ENCODE measurements around the gene CBARP.

The CBARP gene

GRCh38 chr19:1261798-1262622 is 24.2 kb upstream of the CBARP start:
- Histone ChIP-seq H3K9me3 (ENCODE audit: control insufficient read depth, low read length) (no peaks in the 10 kb centered on the region), H3K4me3 (ENCODE audit: insufficient read depth, low read depth, low read length) (peak overlapping the region; percentile 71), H3K27ac (ENCODE audit: insufficient read depth, low read depth, low read length, poor library complexity, severe bottlenecking) (peak overlapping the region; percentile 13), H3K4me1 (ENCODE audit: control insufficient read depth, insufficient read depth, low read length) (peaks cover 61% of the 10 kb centered on the region), H3K36me3 (ENCODE audit: control insufficient read depth, insufficient read depth, low read length) (peaks cover 2% of the 10 kb centered on the region), H3K27me3 (ENCODE audit: control insufficient read depth, insufficient read depth, low read length, poor library complexity, severe bottlenecking) (peaks cover 1% of the 10 kb centered on the region)
- 49 to 53% methylated on average over 28 of the region's 28 CpGs for WGBS, 2 experiments

GRCh38 chr19:1261538-1261797 is 23.7 kb upstream of the CBARP start:
- Histone ChIP-seq H3K36me3 (ENCODE audit: control insufficient read depth, insufficient read depth, low read length) (peaks cover 7% of the 10 kb centered on the region), H3K9me3 (ENCODE audit: control insufficient read depth, low read length) (no peaks in the 10 kb centered on the region), H3K27me3 (ENCODE audit: control insufficient read depth, insufficient read depth, low read length, poor library complexity, severe bottlenecking) (no peaks in the 10 kb centered on the region), H3K4me1 (ENCODE audit: control insufficient read depth, insufficient read depth, low read length) (peaks cover 66% of the 10 kb centered on the region), H3K27ac (ENCODE audit: insufficient read depth, low read depth, low read length, poor library complexity, severe bottlenecking) (no peak overlapping the region), H3K4me3 (ENCODE audit: insufficient read depth, low read depth, low read length) (peak overlapping the region; percentile 71)
- WGBS, 2 experiments: 26 to 27% methylated on average over 14 of the region's 14 CpGs

DNA sequence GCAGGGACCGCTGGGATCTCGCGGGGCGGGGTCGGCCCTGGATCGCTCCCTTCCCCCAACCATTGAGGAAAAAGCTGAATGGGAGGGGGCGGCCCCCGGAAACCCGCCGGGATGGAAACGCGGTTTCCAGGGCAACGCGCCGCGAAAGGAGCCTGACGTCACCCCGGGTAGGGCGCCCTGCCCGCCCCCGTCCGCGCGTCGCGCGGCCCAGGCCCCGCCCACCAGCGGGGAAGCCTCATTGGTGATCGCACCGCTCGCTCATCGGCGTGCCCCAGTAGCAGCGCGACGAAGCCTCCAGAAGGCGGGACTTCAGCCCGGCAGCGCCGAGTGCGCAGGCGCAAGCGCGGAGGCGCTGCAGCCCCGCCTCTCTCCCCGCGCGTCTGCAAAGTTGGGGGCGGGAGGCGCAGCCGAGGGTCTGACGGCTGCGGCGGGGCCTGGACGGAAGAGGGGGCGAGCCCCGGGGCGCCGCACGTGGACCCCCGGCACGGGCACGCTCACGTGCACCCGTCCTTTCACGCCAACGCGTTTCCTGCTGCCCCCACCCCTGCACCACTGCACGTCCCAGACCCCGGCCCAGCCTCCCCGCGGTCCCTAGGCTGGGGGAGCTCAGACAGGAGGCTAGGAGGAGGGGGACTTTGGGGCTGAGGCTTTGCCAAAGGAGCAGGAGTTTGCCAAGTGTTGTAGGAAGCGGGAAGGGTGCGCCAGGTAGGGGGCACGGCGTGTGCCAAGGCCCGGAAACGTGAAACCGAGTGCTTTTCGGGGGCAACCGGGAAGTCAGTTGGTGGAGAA is 23.1 kb upstream of the CBARP start:
- H3K4me1 ChIP-seq (ENCODE audit: control insufficient read depth, insufficient read depth, low read length): peaks cover 66% of the 10 kb centered on the region

DNA sequence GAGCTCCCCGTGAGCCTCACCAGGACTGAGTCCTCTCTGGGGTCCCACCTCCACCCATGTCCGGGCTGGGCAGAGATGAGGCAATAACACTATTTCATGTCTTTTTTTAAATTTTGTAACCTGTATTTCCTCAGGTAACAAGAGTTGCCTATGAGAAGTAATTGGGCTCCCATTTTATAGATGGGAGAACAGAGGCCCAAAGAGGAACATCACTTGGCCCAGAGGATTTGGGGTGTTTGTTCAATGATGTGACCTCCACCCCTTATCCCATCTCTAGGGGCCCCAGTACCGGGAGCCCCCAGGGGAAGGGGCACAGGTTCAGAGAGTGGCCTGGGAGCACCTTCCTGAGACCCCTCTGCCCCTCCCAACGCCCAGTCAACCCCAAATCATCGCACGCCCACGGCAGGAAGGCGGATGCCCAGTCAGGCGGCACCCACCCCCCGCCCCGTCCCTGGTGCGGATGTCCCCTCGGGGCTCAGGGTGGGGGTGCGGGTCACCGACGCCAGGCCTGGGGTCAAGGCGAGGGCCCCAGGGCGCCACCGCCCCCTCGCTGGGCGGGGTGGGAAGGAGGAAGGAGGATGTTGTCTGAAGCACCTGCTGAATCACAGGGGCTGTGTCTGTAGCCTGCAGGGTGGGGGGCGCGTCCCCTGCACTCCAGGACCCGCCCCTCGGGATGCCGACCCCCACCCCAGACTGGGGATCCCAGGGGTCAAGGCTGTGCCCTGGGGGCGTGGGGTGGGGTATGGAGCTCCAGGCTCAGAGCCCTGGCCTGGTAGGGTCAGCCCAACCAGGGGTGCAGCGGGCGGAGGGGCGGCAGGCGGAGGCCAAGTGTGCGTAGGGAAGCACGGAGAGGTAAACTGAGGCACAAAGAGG is 22.3 kb upstream of the CBARP start:
- no peaks in the 10 kb centered on the region for H3K27me3 ChIP-seq (ENCODE audit: control insufficient read depth, insufficient read depth, low read length, poor library complexity, severe bottlenecking)
- peak overlapping the region; percentile 34 for H3K4me3 ChIP-seq (ENCODE audit: insufficient read depth, low read depth, low read length)
- H3K27ac ChIP-seq (ENCODE audit: insufficient read depth, low read depth, low read length, poor library complexity, severe bottlenecking): peak overlapping the region; percentile 70
- peaks cover 19% of the 10 kb centered on the region for H3K36me3 ChIP-seq (ENCODE audit: control insufficient read depth, insufficient read depth, low read length)
- 25% methylated on average over 33 of the region's 33 CpGs for WGBS, 2 experiments
- peaks cover 66% of the 10 kb centered on the region for H3K4me1 ChIP-seq (ENCODE audit: control insufficient read depth, insufficient read depth, low read length)
- no peaks in the 10 kb centered on the region for H3K9me3 ChIP-seq (ENCODE audit: control insufficient read depth, low read length)

More for the DNA sequence above, 23.1 kb upstream of the CBARP start:
- Histone ChIP-seq H3K27ac (ENCODE audit: insufficient read depth, low read depth, low read length, poor library complexity, severe bottlenecking) (peak overlapping the region; percentile 70), H3K36me3 (ENCODE audit: control insufficient read depth, insufficient read depth, low read length) (peaks cover 11% of the 10 kb centered on the region), H3K9me3 (ENCODE audit: control insufficient read depth, low read length) (no peaks in the 10 kb centered on the region), H3K27me3 (ENCODE audit: control insufficient read depth, insufficient read depth, low read length, poor library complexity, severe bottlenecking) (no peaks in the 10 kb centered on the region), H3K4me3 (ENCODE audit: insufficient read depth, low read depth, low read length) (peak overlapping the region; percentile 71)
- WGBS, 2 experiments: 1% methylated on average over 83 of the region's 83 CpGs

GRCh38 chr19:1259206-1259875 is 21.5 kb upstream of the CBARP start:
- Histone ChIP-seq H3K4me3 (ENCODE audit: insufficient read depth, low read depth, low read length) (no peak overlapping the region), H3K27ac (ENCODE audit: insufficient read depth, low read depth, low read length, poor library complexity, severe bottlenecking) (peak overlapping the region; percentile 70), H3K36me3 (ENCODE audit: control insufficient read depth, insufficient read depth, low read length) (peaks cover 27% of the 10 kb centered on the region), H3K9me3 (ENCODE audit: control insufficient read depth, low read length) (no peaks in the 10 kb centered on the region), H3K27me3 (ENCODE audit: control insufficient read depth, insufficient read depth, low read length, poor library complexity, severe bottlenecking) (no peaks in the 10 kb centered on the region), H3K4me1 (ENCODE audit: control insufficient read depth, insufficient read depth, low read length) (peaks cover 58% of the 10 kb centered on the region)
- WGBS, 2 experiments: 27 to 31% methylated on average over 17 of the region's 17 CpGs

DNA sequence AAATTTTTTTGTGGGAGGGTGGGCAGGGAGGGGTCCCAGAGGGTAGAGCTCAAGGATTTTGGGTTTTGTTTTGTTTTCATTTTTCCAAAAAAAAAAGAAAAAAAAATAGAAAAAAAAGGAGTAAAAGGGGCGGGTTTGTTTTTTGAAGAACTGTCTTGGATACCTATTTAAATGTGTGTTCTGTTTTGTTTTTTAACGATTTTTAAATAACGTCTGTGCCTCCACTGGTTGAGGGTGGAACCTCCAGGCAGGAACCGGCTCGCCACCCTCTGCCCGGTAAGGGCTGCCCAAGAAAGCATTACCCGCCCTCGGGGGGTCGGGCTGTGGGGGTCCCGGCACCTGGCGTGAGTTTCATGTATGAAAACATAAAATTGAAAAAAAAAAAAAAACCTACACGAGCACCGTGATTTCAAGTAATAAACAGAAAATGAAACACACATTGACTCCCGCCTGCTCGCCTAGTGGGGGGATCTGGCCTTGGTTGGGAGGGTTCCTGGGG is 21.0 kb upstream of the CBARP start:
- Histone ChIP-seq H3K36me3 (ENCODE audit: control insufficient read depth, insufficient read depth, low read length) (peaks cover 33% of the 10 kb centered on the region), H3K4me1 (ENCODE audit: control insufficient read depth, insufficient read depth, low read length) (peaks cover 58% of the 10 kb centered on the region), H3K9me3 (ENCODE audit: control insufficient read depth, low read length) (no peaks in the 10 kb centered on the region)

DNA sequence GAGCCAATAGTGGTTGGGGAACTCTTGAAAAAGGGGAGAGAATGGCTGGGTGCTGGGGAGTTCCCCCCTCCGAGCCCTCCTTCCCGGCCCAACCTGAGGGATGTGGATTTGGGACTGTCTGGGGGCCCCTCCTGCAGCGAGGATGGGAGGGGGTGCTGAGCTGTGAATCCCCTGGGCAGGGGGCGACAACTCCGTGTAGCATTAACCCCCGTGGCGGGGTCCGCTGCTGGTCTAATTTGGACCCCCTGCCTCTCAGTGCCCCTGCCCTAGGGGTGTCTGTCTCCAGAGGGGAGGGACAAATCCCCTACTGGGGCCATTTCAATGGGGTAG is 20.3 kb upstream of the CBARP start:
- no peak overlapping the region for H3K4me3 ChIP-seq (ENCODE audit: insufficient read depth, low read depth, low read length)
- peaks cover 39% of the 10 kb centered on the region for H3K36me3 ChIP-seq (ENCODE audit: control insufficient read depth, insufficient read depth, low read length)
- no peaks in the 10 kb centered on the region for H3K9me3 ChIP-seq (ENCODE audit: control insufficient read depth, low read length)
- H3K27ac ChIP-seq (ENCODE audit: insufficient read depth, low read depth, low read length, poor library complexity, severe bottlenecking): no peak overlapping the region
- no peaks in the 10 kb centered on the region for H3K27me3 ChIP-seq (ENCODE audit: control insufficient read depth, insufficient read depth, low read length, poor library complexity, severe bottlenecking)
- H3K4me1 ChIP-seq (ENCODE audit: control insufficient read depth, insufficient read depth, low read length): peaks cover 60% of the 10 kb centered on the region
- WGBS, 2 experiments: 80 to 81% methylated on average over 8 of the region's 8 CpGs

More for the DNA sequence above, 21.0 kb upstream of the CBARP start:
- Histone ChIP-seq H3K27me3 (ENCODE audit: control insufficient read depth, insufficient read depth, low read length, poor library complexity, severe bottlenecking) (no peaks in the 10 kb centered on the region), H3K4me3 (ENCODE audit: insufficient read depth, low read depth, low read length) (no peak overlapping the region), H3K27ac (ENCODE audit: insufficient read depth, low read depth, low read length, poor library complexity, severe bottlenecking) (peak overlapping the region; percentile 70)
- 72 to 82% methylated on average over 14 to 15 of the region's 15 CpGs for WGBS, 2 experiments

DNA sequence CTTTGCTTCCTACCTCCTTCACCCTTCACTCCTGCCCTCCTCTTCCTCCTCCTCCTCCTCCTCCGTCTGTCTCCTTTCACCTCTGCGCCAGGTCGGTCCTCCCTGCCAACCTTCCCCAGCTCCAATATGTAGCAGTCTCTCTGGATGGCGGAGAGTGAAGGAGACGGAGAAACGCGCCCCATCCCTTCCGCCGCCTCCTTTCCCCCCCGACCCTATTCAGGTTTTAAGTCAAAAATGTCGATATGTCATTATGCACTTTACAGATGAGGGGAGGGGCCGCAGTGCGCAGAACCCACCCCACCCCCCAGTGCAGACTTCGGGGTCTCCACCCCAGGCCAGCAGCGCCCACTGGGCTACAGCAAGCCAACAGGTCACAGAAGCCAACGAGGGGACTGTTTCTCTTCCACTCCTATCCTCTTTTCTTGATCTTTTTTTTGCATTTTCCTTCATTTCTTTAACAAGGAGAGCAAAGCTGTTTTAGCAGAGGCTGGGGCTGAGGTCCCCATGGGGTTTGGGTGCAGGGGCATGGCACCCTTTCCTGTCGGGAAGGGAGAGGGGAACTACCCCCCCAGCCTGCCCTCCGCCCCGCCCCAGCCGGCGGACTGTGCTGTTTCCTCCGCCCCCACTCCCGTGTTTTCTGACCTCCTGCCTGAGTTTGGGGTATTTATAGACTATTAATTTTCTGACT is 19.8 kb upstream of the CBARP start:
- no peak overlapping the region for H3K27ac ChIP-seq (ENCODE audit: insufficient read depth, low read depth, low read length, poor library complexity, severe bottlenecking)
- no peaks in the 10 kb centered on the region for H3K27me3 ChIP-seq (ENCODE audit: control insufficient read depth, insufficient read depth, low read length, poor library complexity, severe bottlenecking)
- peaks cover 60% of the 10 kb centered on the region for H3K4me1 ChIP-seq (ENCODE audit: control insufficient read depth, insufficient read depth, low read length)
- WGBS, 2 experiments: 84 to 86% methylated on average over 23 of the region's 23 CpGs
- H3K36me3 ChIP-seq (ENCODE audit: control insufficient read depth, insufficient read depth, low read length): peaks cover 43% of the 10 kb centered on the region
- no peaks in the 10 kb centered on the region for H3K9me3 ChIP-seq (ENCODE audit: control insufficient read depth, low read length)
- no peak overlapping the region for H3K4me3 ChIP-seq (ENCODE audit: insufficient read depth, low read depth, low read length)
